ENCODE measurements around the gene PPP1R10.

Gene PPP1R10

DNA sequence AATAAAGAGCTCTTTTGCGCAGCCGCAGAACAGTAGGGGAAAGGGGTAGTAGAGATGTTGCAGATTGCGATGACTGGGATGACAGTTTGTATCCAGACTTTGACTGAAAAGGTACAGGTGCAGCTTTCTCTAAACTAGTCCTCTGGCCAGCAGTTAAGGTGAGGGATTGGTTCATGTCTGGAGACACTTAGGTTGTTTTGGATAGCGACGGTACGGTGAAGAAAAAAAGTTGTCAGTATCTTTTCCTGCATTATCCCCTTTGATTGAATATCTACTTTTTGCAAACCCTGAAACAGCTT, 59.4 kb downstream of the PPP1R10 start:
- in situ Hi-C loops (cut with MboI; ENCODE audit: low sequenced_read_pairs): no loop called here

DNA sequence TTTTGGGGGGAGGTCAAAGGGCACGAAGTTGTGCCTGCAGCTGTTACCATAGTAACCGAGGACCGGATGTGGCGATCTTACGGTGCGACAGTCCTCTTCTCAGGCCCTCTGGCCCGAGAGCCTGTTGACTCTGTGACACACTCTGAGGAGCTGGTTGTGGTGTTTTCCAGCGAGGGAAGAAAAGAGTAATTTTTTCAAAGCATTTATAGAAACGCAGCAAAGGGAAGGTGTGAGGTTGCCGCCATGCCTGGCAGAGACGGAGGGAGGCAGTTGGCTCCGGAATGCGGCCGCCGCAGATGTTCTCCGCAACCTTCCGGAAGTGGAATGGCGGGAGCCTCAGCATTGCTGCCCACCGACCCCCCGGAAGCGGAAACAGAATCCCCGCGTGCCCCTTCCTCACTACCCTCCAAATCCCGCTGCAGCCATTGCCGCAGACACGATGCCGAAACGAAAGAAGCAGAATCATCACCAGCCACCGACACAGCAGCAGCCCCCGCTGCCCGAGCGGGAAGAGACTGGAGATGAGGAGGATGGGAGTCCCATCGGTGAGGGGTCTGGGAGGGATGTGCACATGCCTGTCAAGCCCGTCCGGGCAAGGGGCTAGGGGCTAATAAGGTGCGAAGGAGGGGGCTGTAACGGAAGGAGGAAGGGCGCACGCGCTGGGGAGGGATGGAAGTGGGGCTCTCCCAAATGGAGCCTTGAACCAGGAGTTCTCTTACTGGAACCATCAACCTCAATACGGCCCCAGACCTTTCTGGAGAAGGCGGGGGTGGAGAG, 59.9 kb downstream of the PPP1R10 start, which contains the start of gene PRR3:
TSS of gene PRR3 (plus strand) at position 390 of the 777 bp plus-strand sequence. CDS start at position 440, 50 bp downstream.
- in situ Hi-C loops (cut with MboI; ENCODE audit: low sequenced_read_pairs): no loop called here

DNA sequence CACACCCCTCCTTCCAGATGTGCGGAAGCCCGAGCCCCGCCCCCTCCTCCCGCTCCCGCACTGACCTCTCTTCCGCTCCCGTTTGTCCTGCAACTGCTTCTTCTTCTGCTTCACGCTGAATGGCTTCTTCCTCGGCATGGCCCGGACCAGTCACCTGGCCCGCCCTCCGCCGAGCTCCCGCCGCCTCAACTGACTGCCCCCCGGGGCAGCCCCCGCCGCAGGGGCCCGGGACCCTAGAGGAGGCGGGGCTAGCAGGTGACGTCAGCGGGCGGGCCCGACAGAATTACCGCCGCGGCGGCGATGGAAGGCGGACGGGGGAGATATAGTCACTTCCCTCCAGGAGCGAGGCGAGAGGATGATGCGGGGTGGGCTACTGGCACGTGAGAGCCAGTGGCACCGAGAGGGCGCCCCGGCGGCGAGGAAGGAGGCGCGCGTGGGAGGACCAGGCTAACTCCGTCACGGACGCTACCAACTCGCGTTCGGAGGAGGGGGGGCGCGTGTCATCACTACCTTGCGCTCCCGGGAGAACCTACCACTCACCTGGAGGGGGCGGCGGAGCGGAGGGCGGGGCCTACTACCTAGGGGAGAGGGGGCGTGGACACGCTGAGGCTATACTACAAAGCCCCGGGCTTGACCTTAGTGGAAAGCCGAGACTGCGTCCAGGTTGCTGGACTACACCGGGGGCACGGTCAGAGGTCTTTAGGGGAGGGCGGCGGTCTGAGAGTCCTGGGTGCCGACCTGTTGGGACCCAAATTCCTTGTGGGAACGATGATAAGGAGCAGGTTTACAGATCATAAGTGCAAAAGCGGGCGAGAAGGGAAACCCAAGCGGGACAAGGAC, 60.8 kb downstream of the PPP1R10 start, which contains the start of gene GNL1:
TSS of gene GNL1 (minus strand) at position 424 of the 840 bp plus-strand sequence. CDS start at position 138, 286 bp downstream.
- in situ Hi-C loops (cut with MboI; ENCODE audit: low sequenced_read_pairs): no loop called here

DNA sequence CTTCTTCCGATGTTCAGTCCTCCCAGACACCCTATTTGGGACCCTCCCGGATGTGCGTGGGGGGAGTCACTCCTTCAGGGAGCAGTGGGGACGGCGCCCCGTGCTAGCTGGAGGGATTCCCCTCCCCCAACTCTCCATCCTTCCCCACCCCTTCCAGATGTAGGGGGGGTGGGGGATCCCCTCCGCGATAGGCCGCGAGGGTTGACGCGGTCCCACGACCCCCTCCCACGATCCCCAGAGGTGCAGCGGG, 61.3 kb downstream of the PPP1R10 start:
- in situ Hi-C loops (cut with MboI; ENCODE audit: low sequenced_read_pairs): no loop called here

DNA sequence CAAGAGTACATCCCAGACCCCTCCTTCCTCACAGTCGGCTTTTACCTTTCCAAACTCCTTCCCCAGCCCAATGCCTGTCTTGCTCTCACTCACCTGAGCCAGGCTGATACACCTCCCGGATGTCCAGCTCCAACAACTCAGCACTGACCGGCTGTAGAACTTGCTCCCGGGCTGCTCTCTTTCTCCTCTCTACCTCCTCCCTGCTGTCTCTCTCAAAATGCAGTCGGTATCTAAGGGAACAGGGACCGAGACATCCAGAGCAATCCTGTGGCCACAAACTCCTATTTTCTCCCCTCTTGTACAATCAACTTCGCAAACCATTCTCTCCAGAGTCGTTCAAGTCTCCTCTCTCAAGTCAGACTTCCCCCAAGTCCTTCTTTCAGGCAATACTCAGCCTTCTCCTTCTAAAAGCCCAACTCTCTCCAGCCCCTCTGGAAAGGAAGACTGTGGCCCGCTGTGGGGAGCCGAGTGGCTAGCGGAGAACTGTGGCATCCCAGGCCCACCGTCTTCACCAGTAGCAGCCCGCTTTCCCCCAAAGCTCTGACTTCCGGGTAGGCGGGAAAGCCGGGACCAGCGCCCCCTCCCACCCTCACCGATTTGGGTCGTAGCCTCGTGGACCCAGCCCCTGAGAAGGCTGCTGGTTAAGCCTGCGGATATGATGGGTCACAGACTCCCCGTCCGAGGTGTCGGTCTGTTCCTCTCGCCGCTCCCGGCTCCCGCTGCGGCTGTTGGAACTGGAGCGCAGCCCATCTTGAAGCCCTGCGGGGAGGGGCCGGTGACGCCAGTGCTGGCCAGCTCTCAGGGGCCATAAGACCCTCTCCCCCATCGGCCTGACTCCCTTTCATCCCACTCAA, 61.9 kb downstream of the PPP1R10 start:
- in situ Hi-C loops (cut with MboI; ENCODE audit: low sequenced_read_pairs): no loop called here

DNA sequence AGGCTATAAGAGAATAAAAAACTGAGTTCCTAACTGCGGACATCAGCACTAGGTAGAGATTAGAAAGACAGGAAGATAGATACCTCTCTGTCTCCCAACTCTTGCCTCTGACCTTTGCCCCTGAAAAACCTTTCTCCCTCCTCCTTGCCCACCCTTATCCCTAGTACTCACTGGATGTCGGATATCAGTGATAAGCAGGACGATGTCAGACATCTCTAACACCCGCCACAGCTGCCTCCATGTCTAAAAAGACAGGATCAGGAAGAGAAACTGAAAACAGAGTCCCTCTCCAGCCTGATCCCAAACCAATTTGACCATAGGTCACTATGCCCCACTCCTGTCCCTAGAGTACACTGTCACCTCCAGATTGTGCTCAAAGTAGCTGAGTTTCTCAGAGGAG, 62.6 kb downstream of the PPP1R10 start:
- in situ Hi-C loops (cut with MboI; ENCODE audit: low sequenced_read_pairs): no loop called here

Measured in HL-60/S4 treated with retinoic acid at 250 ng/mL for 4 days and 3 days (cell line).